Effector memory CD4-positive, alpha-beta T cell (primary cell): ENCODE data around the gene PTPMT1.
"Not testable (repeated sequence)": the region's sequence is repeated elsewhere in the genome, so short reads cannot be mapped to it uniquely, and the experiment has no call there.

ENCODE experiments used
- DNase-seq, 3 donors: peaks; one replicate each; pipeline ENCODE4 v3.0.0-alpha.2; 2020
- H3K27ac ChIP-seq: 2 replicates; pipeline ENCODE4 v1.7.0; 2013; ENCODE audit warnings: mild to moderate bottlenecking, low read length, moderate library complexity; ENCODE audit not compliant: insufficient read depth, poor library complexity, severe bottlenecking
- H3K27me3 ChIP-seq: replicated peaks from 2 replicates; pipeline ENCODE4 v1.7.0; 2013; ENCODE audit warnings: mild to moderate bottlenecking, low read length; ENCODE audit not compliant: insufficient read depth, control insufficient read depth, poor library complexity, severe bottlenecking
- H3K36me3 ChIP-seq: 2 replicates; pipeline ENCODE4 v1.7.0; 2013; ENCODE audit warnings: mild to moderate bottlenecking, low read length, moderate library complexity; ENCODE audit not compliant: control insufficient read depth, insufficient read depth
- H3K4me1 ChIP-seq: 2 replicates; pipeline ENCODE4 v1.7.0; 2013; ENCODE audit warnings: low read length, mild to moderate bottlenecking; ENCODE audit not compliant: control insufficient read depth, insufficient read depth, poor library complexity, severe bottlenecking
- H3K4me3 ChIP-seq: 2 replicates; pipeline ENCODE4 v1.7.0; 2013; ENCODE audit warnings: low read length, low read depth, mild to moderate bottlenecking; ENCODE audit not compliant: insufficient read depth, poor library complexity, severe bottlenecking
- H3K9me3 ChIP-seq: 2 replicates; pipeline ENCODE4 v1.7.0; 2013; ENCODE audit warnings: mild to moderate bottlenecking, low read length, moderate library complexity; ENCODE audit not compliant: control insufficient read depth

The PTPMT1 gene

GRCh38 chr11:47564366-47564765 lies 1.0 kb upstream of the PTPMT1 start:
- H3K9me3 ChIP-seq, H3K27ac ChIP-seq, H3K27me3 ChIP-seq, H3K4me3 ChIP-seq, H3K36me3 ChIP-seq, DNase-seq: not testable (repeated sequence)
- H3K4me1 ChIP-seq, result peaks cover 16% of the 10 kb centered on the region

- Histone ChIP-seq H3K27ac (peak overlapping the region; percentile 72), H3K27me3 (no peaks in the 10 kb centered on the region), H3K4me3 (peak overlapping the region; percentile 92), H3K36me3 (peaks cover 2% of the 10 kb centered on the region), H3K9me3 (no peaks in the 10 kb centered on the region), H3K4me1 (peaks cover 16% of the 10 kb centered on the region)
- DNase-seq, result no peak
Measured at GRCh38 chr11:47564933-47565339, 463 bp upstream of the PTPMT1 start.

- Histone ChIP-seq H3K4me3 (peak overlapping the region; percentile 92), H3K27ac (peak overlapping the region; percentile 72)
Measured at GRCh38 chr11:47566149-47566698, 825 bp downstream of the PTPMT1 start.

GRCh38 chr11:47569646-47570045 lies 4.2 kb downstream of the PTPMT1 start:
- Histone ChIP-seq H3K4me3 (no peak overlapping the region), H3K36me3 (peaks cover 36% of the 10 kb centered on the region), H3K9me3 (no peaks in the 10 kb centered on the region), H3K4me1 (peaks cover 16% of the 10 kb centered on the region), H3K27ac (no peak overlapping the region), H3K27me3 (no peaks in the 10 kb centered on the region)
- DNase-seq, result no peak

More at GRCh38 chr11:47566149-47566698, 825 bp downstream of the PTPMT1 start:
- peaks cover 16% of the 10 kb centered on the region for H3K4me1 ChIP-seq
- no peaks in the 10 kb centered on the region for H3K9me3 ChIP-seq
- DNase-seq, result no peak
- H3K36me3 ChIP-seq, result peaks cover 10% of the 10 kb centered on the region
- H3K27me3 ChIP-seq, result no peaks in the 10 kb centered on the region

- H3K4me1 ChIP-seq, result peaks cover 10% of the 10 kb centered on the region
- H3K4me3 ChIP-seq, result no peak overlapping the region
- H3K27ac ChIP-seq, result no peak overlapping the region
- H3K27me3 ChIP-seq, result no peaks in the 10 kb centered on the region
- no peak for DNase-seq
- H3K36me3 ChIP-seq, result peaks cover 42% of the 10 kb centered on the region
- no peaks in the 10 kb centered on the region for H3K9me3 ChIP-seq
Measured at GRCh38 chr11:47570651-47571356, 5.4 kb downstream of the PTPMT1 start.

- DNase-seq, result no peak
- H3K27me3 ChIP-seq, result no peaks in the 10 kb centered on the region
- peaks cover 5% of the 10 kb centered on the region for H3K4me1 ChIP-seq
- no peaks in the 10 kb centered on the region for H3K9me3 ChIP-seq
- no peak overlapping the region for H3K27ac ChIP-seq
- no peak overlapping the region for H3K4me3 ChIP-seq
- peaks cover 42% of the 10 kb centered on the region for H3K36me3 ChIP-seq
Measured at GRCh38 chr11:47571357-47571729, 5.9 kb downstream of the PTPMT1 start.

GRCh38 chr11:47571895-47572294 lies 6.5 kb downstream of the PTPMT1 start:
- Histone ChIP-seq H3K27ac (no peak overlapping the region), H3K4me1 (no peaks in the 10 kb centered on the region), H3K27me3 (no peaks in the 10 kb centered on the region), H3K9me3 (no peaks in the 10 kb centered on the region), H3K36me3 (peaks cover 42% of the 10 kb centered on the region), H3K4me3 (no peak overlapping the region)
- DNase-seq, result no peak

- Histone ChIP-seq H3K4me1 (peaks cover 7% of the 10 kb centered on the region), H3K9me3 (no peaks in the 10 kb centered on the region), H3K27me3 (no peaks in the 10 kb centered on the region), H3K27ac (no peak overlapping the region), H3K36me3 (peaks cover 42% of the 10 kb centered on the region), H3K4me3 (no peak overlapping the region)
- no peak for DNase-seq
Measured at GRCh38 chr11:47572715-47573255, 7.4 kb downstream of the PTPMT1 start.

- H3K4me3 ChIP-seq, result no peak overlapping the region
- H3K4me1 ChIP-seq, result peaks cover 12% of the 10 kb centered on the region
- H3K27me3 ChIP-seq, result no peaks in the 10 kb centered on the region
- H3K27ac ChIP-seq, result no peak overlapping the region
- DNase-seq, result no peak
- peaks cover 42% of the 10 kb centered on the region for H3K36me3 ChIP-seq
- H3K9me3 ChIP-seq, result no peaks in the 10 kb centered on the region
Measured at GRCh38 chr11:47573321-47573720, 7.9 kb downstream of the PTPMT1 start.

- peaks cover 36% of the 10 kb centered on the region for H3K36me3 ChIP-seq
- H3K27ac ChIP-seq, result peak overlapping the region; percentile 91
- no peak overlapping the region for H3K4me3 ChIP-seq
- H3K4me1 ChIP-seq, result peaks cover 25% of the 10 kb centered on the region
- no peaks in the 10 kb centered on the region for H3K27me3 ChIP-seq
- no peak for DNase-seq
- H3K9me3 ChIP-seq, result no peaks in the 10 kb centered on the region
Measured at GRCh38 chr11:47577460-47578041, 12.2 kb downstream of the PTPMT1 start.
